Activated CD4-positive, alpha-beta memory T cell treated with anti-CD3 and anti-CD28 coated beads, Interleukin-2, amount 10 ng/mL, durations not matched to agents 7 days and 5 days (primary cell): ENCODE data around the gene PRKCH. TPM values are rescaled to one million over a fixed set of nuclear protein-coding genes. Genes with fewer than 3 reads are reported as not detected.

Experiments
- CTCF ChIA-PET: fragments of 350-600 bp; sonication (Branson Sonifier 250); formaldehyde crosslinking; loops from one replicate; lab custom pipeline; 2021; ENCODE audit warnings: antibody characterized with exemption, inconsistent platforms; lab: Charles Lee
- POLR2A ChIA-PET: fragments of 350-600 bp; sonication (Branson Sonifier 250); formaldehyde crosslinking; loops from one replicate; lab custom pipeline; 2021; ENCODE audit warnings: antibody characterized with exemption; lab: Charles Lee
- DNase-seq: peaks from one replicate; pipeline ENCODE4 v3.0.0-alpha.2; 2020
- H3K27ac Mint-ChIP-seq: one replicate; pipeline ENCODE4 v1.8.0; 2021; ENCODE audit warnings: mild to moderate bottlenecking, mixed read lengths
- H3K27me3 Mint-ChIP-seq: one replicate; pipeline ENCODE4 v1.8.0; 2021; ENCODE audit warnings: mixed read lengths
- H3K36me3 Mint-ChIP-seq: one replicate; pipeline ENCODE4 v1.8.0; 2021; ENCODE audit warnings: low read depth, mixed read lengths
- H3K4me1 Mint-ChIP-seq: one replicate; pipeline ENCODE4 v1.8.0; 2021; ENCODE audit warnings: mixed read lengths
- H3K4me3 Mint-ChIP-seq: one replicate; pipeline ENCODE4 v1.8.0; 2021; ENCODE audit warnings: mild to moderate bottlenecking, mixed read lengths
- H3K9me3 Mint-ChIP-seq: one replicate; pipeline ENCODE4 v1.8.0; 2021; ENCODE audit warnings: mixed read lengths
- total RNA-seq, 2 experiments: library from RNA; stranded (reverse); gene quantifications; one replicate each; pipeline ENCODE4 v1.2.3, GENCODE V29; 2021

Gene PRKCH
- total RNA-seq, 2 experiments from 2014 or later: 186 to 195 TPM

DNA sequence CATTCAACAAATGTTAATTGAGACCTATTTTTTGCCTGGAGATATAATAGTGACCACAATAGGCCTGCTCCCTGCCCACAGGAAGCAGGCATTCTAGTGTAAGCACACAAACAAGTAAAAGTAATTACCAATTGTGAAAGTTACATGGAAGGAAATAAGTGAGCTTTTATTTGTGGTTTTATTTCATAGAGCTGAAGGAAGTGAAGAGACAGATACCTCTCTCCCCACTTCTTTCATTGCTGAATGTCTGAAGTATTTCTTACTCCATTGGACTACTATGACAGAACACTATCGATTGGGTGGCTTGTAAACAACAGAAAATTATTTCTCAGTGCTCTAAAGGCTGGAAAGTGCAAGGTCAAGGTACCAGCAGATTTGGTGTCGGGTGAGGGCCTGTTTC is 183.5 kb downstream of the PRKCH start:
- Mint-ChIP-seq H3K9me3 (peaks cover 3% of the 10 kb centered on the region), H3K27ac (peak overlapping the region; percentile 59), H3K27me3 (no peaks in the 10 kb centered on the region), H3K36me3 (peaks cover 69% of the 10 kb centered on the region), H3K4me1 (peaks cover 84% of the 10 kb centered on the region), H3K4me3 (no peak overlapping the region)
- DNase-seq: no peak
- CTCF ChIA-PET: interaction anchor here (0.6 to 2.3 kb wide), 2 partner anchors 27 to 332 kb away, joined by 3 to 9 read pairs; no protein-coding TSS in a partner anchor
- POLR2A ChIA-PET: interaction anchor here (1.3 to 4.8 kb wide), 4 partner anchors 20 to 190 kb away, joined by 4 to 62 read pairs (median 12); partner anchors contain the start of gene HIF1A

DNA sequence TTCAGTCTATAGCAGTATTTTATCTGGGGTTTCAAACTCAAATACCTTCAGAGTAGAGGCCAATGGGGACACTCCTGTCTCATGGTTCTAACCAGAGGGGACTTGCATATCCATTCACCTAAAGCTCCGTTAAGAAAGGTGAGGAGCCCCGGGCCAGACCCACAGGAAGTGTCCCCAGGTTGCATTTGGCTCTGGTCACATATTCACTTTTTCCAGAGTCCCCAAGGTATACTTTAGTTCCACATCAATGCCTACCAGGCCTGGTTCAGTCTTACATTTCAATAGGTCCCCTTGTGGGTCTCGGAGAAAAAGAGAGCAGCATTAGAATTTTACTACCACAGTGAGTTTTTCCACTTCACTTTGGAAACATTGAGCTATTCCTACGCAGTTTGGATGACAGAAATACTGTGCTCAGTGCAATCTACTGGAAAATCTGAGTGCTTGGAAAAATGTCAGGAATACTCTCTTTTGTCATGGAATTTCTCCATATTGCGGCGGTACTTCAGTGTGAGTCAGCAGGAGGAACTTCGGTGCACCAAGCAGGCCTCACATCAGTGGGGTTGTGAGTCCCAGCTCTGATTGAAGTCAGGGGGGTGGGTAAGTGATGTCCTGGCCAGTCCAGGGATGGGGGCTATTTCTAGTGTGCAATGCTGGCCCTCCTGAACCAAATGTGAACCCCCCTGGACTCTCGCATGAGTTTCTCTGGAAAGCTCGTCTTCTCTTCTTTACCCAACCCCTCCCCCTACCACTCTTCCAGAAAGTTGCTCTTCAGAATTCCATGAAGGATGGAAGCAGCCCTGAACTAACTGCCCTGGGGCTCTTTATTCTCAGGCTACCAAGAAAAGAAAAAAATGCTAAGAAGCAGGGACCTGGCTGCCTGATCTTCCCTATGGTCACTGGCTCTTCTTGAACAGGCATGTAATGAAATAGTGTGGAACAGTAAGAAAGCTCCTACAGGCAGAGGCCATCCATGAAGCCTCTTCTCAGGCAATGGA is 184.7 kb downstream of the PRKCH start:
- Mint-ChIP-seq H3K27me3 (no peaks in the 10 kb centered on the region), H3K4me1 (peaks cover 88% of the 10 kb centered on the region), H3K27ac (no peak overlapping the region), H3K4me3 (no peak overlapping the region), H3K9me3 (peaks cover 3% of the 10 kb centered on the region), H3K36me3 (peaks cover 71% of the 10 kb centered on the region)
- CTCF ChIA-PET: interaction anchor here (0.6 to 1.0 kb wide), 2 partner anchors 257 to 332 kb away, joined by 3 read pairs; no protein-coding TSS in a partner anchor
- POLR2A ChIA-PET: interaction anchor here (0.7 to 4.8 kb wide), 5 partner anchors 19 to 189 kb away, joined by 3 to 62 read pairs (median 6); partner anchors contain the start of gene HIF1A
- no peak for DNase-seq

DNA sequence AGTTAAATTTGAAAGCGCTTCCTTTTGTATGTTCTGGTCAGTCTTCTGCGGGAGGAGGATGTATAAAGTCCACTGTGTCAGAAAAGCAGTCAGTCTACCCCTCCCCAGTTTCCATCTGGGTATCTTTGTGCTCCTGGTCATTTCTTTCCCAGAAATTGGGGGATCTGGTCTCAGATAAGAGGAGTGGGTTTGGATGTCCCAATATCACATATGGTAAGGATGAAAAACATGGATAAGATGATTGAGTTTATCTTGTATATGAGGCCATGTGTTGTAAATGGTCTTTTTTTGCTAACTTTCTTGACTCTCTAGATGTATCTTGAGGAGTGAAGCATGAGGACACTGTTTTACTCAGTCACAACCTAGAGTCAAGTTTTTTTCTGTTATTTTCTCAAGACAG is 187.1 kb downstream of the PRKCH start:
- Mint-ChIP-seq H3K4me3 (no peak overlapping the region), H3K4me1 (peaks cover 81% of the 10 kb centered on the region), H3K27ac (no peak overlapping the region), H3K36me3 (peaks cover 76% of the 10 kb centered on the region), H3K9me3 (peaks cover 3% of the 10 kb centered on the region), H3K27me3 (no peaks in the 10 kb centered on the region)
- no peak for DNase-seq
- ChIA-PET CTCF (no interaction called here), POLR2A (no interaction called here)

DNA sequence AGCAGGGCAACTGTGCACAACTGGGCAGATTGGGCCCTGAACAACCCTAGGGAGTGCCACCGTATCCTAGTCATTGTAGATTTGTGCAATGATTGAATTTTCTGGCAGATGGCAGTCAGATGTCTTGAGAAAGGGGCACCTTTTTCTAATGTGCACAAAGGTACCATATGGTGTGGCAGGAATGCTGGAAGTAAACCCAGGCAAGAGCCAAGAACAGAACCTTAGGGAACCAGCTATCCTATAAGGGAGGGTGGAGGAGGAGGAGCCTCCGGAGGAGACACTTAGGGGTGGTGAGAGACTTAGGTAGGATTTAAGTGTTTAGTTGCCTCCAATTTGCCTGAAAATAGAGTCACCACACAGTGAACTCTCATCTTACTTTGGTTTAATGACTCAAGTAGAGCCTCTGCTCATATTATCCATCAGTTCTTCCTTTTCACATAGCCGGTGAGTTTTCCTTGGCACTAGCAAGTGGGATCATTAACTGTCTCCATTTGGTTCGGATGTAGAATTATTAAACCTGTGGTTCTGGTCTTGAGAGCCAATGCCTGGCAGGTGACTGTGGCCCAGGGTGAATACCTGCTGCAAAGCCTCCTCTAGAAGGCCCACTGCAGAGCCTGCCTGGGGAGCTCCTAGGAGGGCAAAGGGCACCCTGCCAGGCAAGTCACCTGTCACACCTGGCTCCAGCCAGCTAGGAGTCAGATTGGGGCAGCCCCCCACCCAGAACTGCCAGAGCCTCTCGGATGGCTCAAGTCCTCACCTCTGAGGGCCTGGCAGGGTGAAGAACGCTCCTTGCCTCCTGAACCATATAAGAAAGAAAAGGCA is 189.6 kb downstream of the PRKCH start:
- Mint-ChIP-seq H3K4me1 (peaks cover 78% of the 10 kb centered on the region), H3K36me3 (peaks cover 87% of the 10 kb centered on the region), H3K9me3 (no peaks in the 10 kb centered on the region), H3K4me3 (no peak overlapping the region), H3K27me3 (no peaks in the 10 kb centered on the region), H3K27ac (peak overlapping the region; percentile 63)
- ChIA-PET CTCF (interaction anchor here (1.2 kb wide), 1 partner anchor 327 kb away, joined by 3 read pairs; no protein-coding TSS in a partner anchor), POLR2A (interaction anchor here (0.7 to 2.2 kb wide), 3 partner anchors 8 to 208 kb away, joined by 3 to 16 read pairs (median 9); no protein-coding TSS in a partner anchor)
- DNase-seq: no peak

DNA sequence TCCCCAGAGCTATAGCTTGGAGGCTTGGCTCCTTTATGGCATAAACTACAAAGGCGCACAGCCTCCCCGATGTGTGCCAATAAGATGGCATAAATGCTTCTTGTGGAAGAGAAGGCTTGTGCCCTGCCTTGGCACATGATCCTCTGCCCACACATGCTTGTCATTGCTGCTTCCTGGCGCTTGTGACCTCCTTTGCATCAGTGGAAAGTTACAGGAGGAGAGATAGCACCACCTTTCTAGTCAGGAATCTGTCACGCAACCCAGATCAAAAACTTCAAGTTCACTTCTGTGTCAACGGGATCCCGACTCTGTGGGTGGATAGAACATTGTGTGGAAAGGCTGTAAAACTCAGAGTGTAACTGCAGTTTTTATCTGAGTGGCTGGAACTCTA is 190.2 kb downstream of the PRKCH start:
- peak overlapping the region; percentile 63 for H3K27ac Mint-ChIP-seq
- H3K9me3 Mint-ChIP-seq: no peaks in the 10 kb centered on the region
- no peak overlapping the region for H3K4me3 Mint-ChIP-seq
- peaks cover 79% of the 10 kb centered on the region for H3K4me1 Mint-ChIP-seq
- H3K27me3 Mint-ChIP-seq: no peaks in the 10 kb centered on the region
- ChIA-PET CTCF (interaction anchor here (1.2 kb wide), 1 partner anchor 326 kb away, joined by 3 read pairs; no protein-coding TSS in a partner anchor), POLR2A (interaction anchor here (0.7 to 2.2 kb wide), 3 partner anchors 8 to 208 kb away, joined by 3 to 16 read pairs (median 9); no protein-coding TSS in a partner anchor)
- peak; percentile 30 for DNase-seq
- H3K36me3 Mint-ChIP-seq: peaks cover 84% of the 10 kb centered on the region

DNA sequence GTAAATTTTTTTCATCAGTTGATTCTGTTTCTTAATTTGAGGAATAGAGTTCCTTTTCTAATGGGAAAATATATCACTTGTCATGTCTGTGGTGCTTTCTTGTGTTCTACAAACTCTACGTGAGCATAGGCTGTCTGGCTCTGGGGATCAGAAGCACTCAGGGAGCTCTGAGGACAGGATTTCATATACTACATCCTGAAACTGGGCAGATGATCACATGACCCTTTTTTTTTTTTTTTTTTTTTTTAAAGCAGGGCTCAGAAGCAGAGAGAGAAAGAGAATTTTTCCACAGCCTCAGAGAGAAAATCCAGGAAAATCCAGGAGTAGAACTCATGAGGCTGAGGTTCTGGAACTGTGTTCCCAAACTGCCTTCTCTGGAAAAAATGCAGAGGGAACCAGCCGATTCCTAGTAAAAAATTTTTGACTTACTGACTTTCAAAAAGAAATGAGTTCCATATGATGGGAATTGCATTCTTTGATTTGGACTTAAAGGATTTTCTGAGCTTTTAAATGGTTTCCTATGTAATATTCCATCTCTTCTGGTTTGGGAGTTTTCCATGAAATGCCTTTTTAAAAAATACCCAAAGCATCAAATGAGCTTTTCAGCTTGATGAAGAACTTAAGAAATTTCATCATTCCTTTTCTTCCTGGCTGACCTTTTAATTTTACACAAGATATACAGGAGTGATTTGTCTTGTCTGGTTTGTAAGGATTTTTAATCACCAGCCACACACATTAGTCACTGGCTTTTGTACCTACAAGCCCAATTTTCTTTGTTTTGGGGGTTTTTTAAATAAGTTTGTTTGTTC is 190.9 kb downstream of the PRKCH start:
- DNase-seq: no peak
- H3K27me3 Mint-ChIP-seq: no peaks in the 10 kb centered on the region
- H3K4me3 Mint-ChIP-seq: no peak overlapping the region
- ChIA-PET POLR2A (interaction anchor here (0.7 to 2.2 kb wide), 3 partner anchors 9 to 207 kb away, joined by 3 to 16 read pairs (median 9); no protein-coding TSS in a partner anchor), CTCF (interaction anchor here (0.7 to 1.3 kb wide), 3 partner anchors 34 to 1231 kb away, joined by 3 read pairs; no protein-coding TSS in a partner anchor)
- peaks cover 82% of the 10 kb centered on the region for H3K4me1 Mint-ChIP-seq
- peaks cover 84% of the 10 kb centered on the region for H3K36me3 Mint-ChIP-seq
- H3K27ac Mint-ChIP-seq: peak overlapping the region; percentile 63
- H3K9me3 Mint-ChIP-seq: no peaks in the 10 kb centered on the region

DNA sequence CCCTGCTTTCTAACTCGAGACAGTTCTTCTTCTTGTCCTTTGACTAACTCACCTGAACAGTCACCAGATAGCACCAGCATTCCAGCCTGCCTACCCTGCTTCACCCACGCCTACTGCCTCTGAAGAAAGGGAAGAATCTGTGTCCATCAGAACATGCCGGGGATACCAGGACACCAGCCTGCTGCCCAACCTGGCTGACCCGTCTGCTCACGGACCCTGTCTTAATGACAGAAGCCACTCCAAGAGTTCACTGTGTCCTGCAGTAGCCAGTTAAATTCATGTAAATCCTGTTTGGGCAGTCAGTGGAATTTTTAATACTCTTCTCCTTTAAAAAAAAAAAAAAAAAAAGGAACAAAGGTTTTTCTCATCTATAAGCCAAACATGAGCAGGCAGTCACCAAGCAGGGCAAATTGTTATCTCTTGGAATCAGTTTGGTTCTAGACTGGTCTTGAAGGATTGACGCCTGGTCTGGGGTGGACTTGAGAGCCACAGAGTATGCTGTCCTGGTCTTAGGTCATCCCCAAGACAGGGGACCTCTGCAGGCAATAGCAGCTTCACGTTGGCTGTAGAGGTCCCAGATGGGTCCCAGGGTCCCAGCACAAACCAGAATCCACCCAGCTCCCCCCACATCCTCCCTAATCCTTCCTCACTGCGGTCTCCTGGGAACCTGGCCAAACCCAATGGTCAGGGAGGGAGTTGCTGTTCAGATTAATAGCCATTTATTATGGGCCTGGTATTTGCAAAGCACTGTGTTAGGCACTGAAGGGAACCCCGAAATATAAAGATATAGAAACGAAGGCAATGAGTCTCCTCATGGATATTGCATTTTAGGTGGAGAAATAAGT is 192.8 kb downstream of the PRKCH start:
- DNase-seq: no peak
- H3K36me3 Mint-ChIP-seq: peaks cover 75% of the 10 kb centered on the region
- peaks cover 80% of the 10 kb centered on the region for H3K4me1 Mint-ChIP-seq
- H3K27ac Mint-ChIP-seq: no peak overlapping the region
- no peaks in the 10 kb centered on the region for H3K9me3 Mint-ChIP-seq
- H3K4me3 Mint-ChIP-seq: no peak overlapping the region
- no peaks in the 10 kb centered on the region for H3K27me3 Mint-ChIP-seq
- ChIA-PET POLR2A (no interaction called here), CTCF (no interaction called here)

DNA sequence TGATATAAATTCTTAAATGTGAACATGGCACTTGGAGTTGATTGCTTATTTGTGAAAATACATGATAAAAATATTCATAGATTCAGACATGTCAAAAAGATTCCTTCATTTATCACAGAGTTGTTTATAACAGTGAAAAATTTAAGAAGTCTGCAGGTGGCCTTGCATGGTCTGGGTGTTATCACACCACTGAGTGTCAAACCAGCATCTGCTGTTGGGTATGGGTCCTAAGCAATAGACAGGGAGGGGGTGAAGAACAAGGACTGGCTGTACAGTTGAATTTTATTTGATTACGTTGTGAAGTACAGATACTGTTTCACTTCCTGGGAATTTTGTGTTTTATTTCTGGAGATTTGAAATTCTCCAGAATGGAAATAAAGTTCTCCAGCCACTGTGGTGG is 193.5 kb downstream of the PRKCH start:
- H3K27me3 Mint-ChIP-seq: no peaks in the 10 kb centered on the region
- H3K4me1 Mint-ChIP-seq: peaks cover 75% of the 10 kb centered on the region
- no peak overlapping the region for H3K4me3 Mint-ChIP-seq
- H3K36me3 Mint-ChIP-seq: peaks cover 69% of the 10 kb centered on the region
- ChIA-PET CTCF (no interaction called here), POLR2A (no interaction called here)
- no peak for DNase-seq
- no peak overlapping the region for H3K27ac Mint-ChIP-seq
- H3K9me3 Mint-ChIP-seq: no peaks in the 10 kb centered on the region

DNA sequence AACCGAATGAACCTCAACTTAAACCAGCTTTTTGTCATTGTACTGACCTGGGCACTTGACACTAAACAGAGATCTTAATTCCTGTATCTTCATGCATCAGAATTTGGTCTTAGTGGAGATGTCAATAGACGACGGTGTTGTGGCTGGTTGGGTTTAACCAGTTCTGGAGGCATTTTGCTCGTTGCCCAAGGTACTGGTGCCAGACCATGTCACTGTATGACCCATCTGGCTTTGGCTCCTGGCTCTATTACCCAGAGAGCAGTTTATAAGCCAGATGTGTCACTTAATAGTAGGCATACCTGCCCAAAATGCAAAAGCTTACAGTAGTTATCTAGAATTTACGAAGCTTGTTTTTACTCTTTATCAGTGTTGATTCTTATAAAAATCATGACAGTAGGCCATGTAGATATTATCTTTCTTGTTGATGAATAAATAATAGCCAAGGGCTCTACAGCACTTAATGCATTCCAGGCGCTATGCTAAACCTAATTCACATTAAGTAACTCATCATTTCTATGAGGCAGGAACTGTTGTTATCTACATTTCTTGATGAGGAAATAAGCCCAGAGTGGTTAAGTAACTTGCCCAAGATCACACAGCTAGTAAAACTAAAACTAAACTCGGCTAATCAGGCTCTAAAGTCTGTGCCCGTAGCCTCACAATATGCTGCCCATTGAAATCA is 194.2 kb downstream of the PRKCH start:
- no peak overlapping the region for H3K27ac Mint-ChIP-seq
- H3K4me1 Mint-ChIP-seq: peaks cover 72% of the 10 kb centered on the region
- H3K27me3 Mint-ChIP-seq: no peaks in the 10 kb centered on the region
- DNase-seq: no peak
- peaks cover 69% of the 10 kb centered on the region for H3K36me3 Mint-ChIP-seq
- no peaks in the 10 kb centered on the region for H3K9me3 Mint-ChIP-seq
- ChIA-PET POLR2A (no interaction called here), CTCF (interaction anchor here (1.2 kb wide), 1 partner anchor 372 kb away, joined by 3 read pairs; no protein-coding TSS in a partner anchor)
- H3K4me3 Mint-ChIP-seq: no peak overlapping the region

DNA sequence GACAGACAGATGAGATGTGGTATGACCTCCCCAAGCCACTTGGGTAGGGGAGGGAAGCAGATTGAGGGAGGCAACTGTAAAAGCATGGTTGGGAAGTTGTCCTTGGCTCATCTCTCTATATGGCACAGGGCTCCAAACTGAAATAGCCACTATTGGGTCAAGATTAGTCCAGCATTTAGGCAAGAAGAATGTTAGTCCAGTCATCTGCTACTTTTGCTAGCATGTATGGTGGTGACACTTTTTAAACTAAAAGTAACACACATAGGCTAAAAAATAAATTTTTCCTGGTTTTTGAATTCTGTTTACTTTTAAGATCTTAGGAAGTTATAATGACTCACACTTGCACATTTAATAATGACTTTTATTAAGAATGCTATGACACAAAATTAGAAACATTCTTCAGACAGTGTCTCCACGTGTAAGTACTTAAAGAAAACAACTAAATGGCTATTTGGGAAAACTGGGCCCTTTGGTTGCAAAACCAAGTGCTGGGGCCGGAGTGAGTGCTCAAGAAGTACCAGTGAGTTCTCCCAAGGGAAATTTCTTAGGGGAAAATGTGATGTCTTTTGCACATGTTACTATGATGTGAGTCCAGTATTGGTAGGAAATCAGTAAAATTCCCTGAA is 194.9 kb downstream of the PRKCH start:
- Mint-ChIP-seq H3K27me3 (no peaks in the 10 kb centered on the region), H3K4me1 (peaks cover 65% of the 10 kb centered on the region), H3K36me3 (peaks cover 67% of the 10 kb centered on the region), H3K27ac (no peak overlapping the region), H3K9me3 (no peaks in the 10 kb centered on the region), H3K4me3 (no peak overlapping the region)
- CTCF ChIA-PET: interaction anchor here (1.2 kb wide), 1 partner anchor 371 kb away, joined by 3 read pairs; no protein-coding TSS in a partner anchor
- POLR2A ChIA-PET: no interaction called here
- no peak for DNase-seq
